Measurements from ENCODE around the gene TTPAL.

DNA sequence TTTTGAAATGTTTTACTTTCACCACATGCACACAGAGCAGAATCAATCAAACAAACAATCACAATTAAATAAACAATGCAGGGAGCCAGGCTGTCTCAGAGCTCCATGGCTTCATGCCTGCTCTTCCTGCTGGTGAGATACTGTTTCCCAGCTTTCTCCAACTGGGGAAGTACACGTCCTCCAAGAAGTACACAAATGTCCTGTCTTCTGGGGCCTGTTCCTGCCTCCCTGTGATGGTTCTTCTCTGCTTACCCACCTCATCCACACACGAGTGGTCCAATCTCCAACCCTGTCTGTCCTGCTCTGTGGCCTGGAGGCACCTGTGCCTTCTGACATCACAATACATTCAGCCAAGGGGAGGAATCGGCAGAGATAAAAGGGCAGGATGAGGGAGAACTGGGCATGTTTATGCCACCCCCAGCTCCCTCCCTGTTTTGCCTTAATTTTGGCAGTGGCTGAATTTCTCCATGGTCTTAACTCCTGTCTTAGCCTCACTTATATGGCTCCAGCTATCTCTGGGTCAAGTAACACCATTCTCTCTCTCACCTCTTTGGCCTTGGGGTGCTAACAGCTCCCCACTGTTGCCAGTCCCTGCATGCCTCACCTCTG, 25.3 kb upstream of the TTPAL start:
- TF ChIP-seq, protein P1, sequence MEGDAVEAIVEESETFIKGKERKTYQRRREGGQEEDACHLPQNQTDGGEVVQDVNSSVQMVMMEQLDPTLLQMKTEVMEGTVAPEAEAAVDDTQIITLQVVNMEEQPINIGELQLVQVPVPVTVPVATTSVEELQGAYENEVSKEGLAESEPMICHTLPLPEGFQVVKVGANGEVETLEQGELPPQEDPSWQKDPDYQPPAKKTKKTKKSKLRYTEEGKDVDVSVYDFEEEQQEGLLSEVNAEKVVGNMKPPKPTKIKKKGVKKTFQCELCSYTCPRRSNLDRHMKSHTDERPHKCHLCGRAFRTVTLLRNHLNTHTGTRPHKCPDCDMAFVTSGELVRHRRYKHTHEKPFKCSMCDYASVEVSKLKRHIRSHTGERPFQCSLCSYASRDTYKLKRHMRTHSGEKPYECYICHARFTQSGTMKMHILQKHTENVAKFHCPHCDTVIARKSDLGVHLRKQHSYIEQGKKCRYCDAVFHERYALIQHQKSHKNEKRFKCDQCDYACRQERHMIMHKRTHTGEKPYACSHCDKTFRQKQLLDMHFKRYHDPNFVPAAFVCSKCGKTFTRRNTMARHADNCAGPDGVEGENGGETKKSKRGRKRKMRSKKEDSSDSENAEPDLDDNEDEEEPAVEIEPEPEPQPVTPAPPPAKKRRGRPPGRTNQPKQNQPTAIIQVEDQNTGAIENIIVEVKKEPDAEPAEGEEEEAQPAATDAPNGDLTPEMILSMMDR (IDR thresholded peaks at IDR 0.05): no peak
- no peak for TF ChIP-seq POLR2A (IDR thresholded peaks at IDR 0.05)

Measured in esophagus squamous epithelium (tissue), 4 donors.